HG03558 (cell line): ENCODE measurements around the gene RUBCNL.
"Not testable (repeated sequence)": the region's sequence is repeated elsewhere in the genome, so short reads cannot be mapped to it uniquely, and the experiment has no call there.

ENCODE experiments used
- ATAC-seq: cut with Tn5 transposase; IDR thresholded peaks from one replicate; pipeline ENCODE4 v1.9.1; 2021; ENCODE audit warnings: moderate number of reproducible peaks; ENCODE audit not compliant: unreplicated experiment; ENCODE audit errors: extremely low read depth

Gene RUBCNL

DNA sequence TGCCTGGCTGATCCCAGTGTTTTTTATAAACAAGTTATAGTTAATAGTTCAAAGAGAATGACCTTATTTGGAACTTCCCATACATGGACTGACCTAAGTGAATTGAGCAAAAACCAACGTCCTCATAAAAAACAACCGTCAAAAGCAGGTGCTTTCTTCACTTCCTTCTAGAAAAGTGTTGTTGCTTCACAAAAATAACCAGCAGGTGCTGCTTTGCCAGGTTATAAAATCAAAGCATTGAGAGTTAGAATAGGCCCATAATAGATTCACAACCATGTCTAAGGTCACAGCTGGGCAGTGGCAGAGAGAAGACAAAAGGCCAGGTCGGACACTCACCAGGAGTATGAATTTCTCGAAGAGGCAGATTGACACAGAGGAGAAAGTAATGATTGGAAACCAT lies 9.5 kb downstream of the RUBCNL start:
- ATAC-seq = peak; percentile 39

DNA sequence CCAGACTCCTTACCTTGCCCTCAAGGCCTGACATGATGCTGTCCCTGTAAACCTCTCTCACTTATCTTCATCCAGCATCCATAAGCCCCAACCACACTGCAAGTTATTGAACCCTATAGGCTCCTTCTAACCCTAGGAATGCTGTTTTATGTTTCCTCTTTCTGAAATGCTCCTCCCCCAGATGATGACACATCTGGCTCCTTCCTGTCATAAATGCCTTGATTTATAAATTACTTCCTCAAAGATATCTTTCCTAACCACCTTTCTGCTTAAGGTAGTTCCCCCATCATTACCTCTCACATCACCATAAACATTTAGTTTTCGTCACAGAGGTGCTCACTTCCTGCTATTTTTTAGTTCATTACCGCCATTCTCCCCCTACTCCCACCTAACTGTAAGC lies 12.3 kb downstream of the RUBCNL start:
- no peak for ATAC-seq

- no peak for ATAC-seq
These were observed 13.4 kb downstream of the RUBCNL start for GRCh38 chr13:46373623-46374022.

GRCh38 chr13:46372938-46373337 lies 14.1 kb downstream of the RUBCNL start:
- ATAC-seq = not testable (repeated sequence)

- no peak for ATAC-seq
These were observed 15.0 kb downstream of the RUBCNL start for GRCh38 chr13:46372071-46372470.

GRCh38 chr13:46369506-46370277 lies 17.4 kb downstream of the RUBCNL start:
- ATAC-seq = no peak

DNA sequence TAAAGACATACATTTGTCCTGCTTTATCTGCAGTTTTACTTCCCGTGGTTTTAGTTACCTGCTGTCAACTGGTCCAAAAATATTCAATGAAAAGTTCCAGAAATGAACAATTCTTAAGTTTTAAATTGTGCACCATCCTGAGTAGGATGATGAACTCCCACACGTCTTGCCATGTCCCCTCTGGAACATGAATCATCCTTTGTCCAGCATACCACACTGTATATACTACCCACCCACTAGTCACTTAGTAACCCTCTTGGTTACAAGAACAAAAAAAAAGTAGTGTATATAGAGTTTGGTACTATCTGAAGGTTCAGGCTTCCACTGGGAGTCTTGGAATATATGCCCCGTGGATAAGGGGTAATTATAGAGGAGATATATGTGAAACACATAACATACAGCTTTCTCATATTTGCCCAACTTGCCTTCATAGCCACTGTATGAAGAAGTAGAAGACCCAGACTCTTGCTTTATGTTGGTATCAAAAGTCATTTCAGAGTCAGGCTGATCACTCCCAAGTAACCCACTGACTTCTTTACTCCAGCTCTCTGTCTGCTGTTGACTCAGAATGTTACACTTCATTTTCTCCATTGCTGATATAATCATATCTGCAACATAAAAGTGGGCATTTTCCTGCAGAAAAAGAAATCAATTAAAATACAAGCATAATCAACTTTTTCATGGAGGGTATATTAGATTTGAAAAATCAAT lies 19.3 kb downstream of the RUBCNL start:
- ATAC-seq = no peak

DNA sequence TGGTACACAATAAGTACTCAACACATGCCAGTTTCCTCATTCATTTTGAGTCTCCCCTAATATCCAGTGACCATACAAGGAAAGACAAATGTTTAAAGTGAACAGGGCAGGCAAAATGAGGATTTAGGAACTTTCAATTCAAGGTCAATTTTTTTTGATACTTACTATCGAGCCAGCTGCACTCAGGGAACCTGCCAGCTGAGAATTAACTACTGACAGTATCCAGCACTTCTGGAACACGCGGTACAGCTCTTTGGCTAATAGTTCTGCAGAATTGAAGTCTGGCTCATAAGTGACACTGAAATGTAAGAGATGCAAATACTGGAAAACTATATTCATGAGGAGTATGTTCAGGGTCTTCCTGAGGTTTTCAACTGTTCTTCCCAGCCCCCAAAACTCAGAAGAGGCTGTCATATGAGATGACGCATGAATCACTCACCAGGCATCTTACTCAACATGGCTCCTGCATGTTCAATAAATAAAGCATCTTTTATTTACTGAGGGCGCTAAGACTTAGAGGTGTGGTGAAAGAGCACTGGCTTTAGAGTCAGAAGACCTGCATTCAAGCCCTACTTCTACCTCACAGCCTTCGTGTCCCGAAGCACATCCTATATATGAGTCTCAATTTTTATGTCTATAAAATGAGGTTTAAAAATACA lies 25.6 kb downstream of the RUBCNL start:
- ATAC-seq = no peak

DNA sequence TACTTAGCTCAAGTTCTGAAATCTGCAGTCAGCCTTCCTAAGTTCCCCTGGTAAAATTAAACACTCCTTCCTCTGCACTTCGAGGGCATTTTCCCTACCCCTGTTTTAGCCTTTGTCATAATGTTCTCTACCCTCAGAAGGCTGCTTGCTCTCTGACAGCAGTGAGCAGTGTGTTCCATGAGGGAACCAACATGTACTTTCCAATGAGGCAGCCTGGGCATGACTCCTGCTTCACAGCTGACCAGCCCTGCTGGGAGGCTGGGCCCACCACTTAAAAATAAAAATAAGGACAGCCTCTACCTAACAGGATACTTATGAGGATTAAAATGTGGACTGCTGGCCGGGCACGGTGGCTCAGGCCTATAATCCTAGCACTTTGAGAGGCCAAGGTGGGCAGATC lies 26.4 kb downstream of the RUBCNL start:
- no peak for ATAC-seq

DNA sequence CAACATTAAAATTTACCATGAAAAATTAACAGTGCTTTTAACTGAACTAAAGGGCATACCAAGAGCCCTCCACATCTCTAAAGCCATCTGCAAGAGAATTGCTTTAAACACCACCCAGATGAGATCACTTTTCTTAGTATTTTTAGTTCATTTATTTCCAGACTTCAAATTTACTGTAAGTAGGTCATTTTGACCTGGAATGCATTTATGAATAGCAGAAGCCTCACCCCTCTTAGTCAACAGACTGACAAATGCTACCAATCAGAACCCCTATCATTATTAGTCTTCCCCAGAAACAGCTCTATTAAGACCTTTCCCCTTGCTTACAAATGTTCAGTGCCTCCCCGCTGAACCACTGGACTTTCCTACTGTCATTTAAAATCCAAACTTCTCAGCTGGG lies 27.3 kb downstream of the RUBCNL start:
- ATAC-seq = no peak

GRCh38 chr13:46355901-46356590 lies 31.0 kb downstream of the RUBCNL start:
- ATAC-seq = no peak

DNA sequence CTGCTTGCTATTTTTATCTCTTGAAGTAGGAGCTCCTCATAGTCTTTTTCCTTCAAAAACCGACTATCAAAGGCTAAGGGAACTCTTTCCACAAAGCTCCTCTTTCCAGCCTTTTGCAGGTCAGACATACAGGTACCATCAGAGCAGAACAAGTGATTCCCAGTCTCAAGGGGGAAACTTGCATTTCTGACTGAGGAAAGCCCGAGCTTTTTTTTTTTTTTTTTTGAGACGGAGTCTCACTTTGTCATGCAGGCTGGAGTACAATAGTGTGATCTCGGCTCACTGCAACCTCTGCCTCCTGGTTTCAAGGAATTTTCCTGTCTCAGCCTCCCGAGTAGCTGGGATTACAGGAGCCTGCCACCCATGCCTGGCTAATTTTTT lies 32.0 kb downstream of the RUBCNL start:
- no peak for ATAC-seq

GRCh38 chr13:46354156-46355087 lies 32.6 kb downstream of the RUBCNL start:
- ATAC-seq = no peak

GRCh38 chr13:46352805-46353204 lies 34.2 kb downstream of the RUBCNL start:
- no peak for ATAC-seq

DNA sequence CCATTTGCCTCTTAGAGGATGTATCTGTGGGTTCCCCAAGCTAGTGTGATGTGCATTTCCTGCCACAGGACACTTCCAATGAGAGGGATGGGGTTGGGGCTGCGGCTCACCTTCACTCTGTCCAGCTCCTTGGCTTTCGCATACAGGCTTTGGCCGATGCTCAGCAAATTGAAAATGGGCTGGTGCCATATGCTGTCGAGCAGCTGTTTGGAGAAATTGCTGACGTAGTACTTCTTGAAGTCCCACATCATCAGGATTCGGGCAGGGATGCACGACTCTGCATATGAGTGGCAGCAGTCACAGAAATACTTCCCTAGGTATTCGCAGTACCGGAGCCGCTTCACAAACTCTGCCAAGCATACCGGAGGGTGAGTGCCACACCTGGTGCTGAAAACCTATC lies 37.0 kb downstream of the RUBCNL start:
- no peak for ATAC-seq

DNA sequence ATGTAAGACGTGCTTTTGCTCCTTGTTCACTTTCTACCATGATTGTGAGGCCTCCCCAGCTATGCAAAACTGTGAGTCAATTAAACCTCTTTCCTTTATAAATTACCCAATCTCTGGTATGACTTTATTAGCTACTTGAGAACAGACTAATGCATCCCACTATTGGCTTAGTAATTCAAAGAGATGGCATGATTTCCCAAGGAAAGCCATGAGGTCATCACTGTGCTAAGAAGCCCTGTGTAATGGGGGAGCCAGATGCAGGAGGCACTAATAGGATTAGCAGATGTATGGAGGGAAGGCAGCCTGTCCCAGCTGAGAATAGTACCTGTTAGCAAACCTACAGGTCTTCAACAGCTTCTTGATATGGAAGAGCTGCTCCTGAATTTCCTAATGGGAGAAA lies 38.1 kb downstream of the RUBCNL start:
- ATAC-seq = no peak

DNA sequence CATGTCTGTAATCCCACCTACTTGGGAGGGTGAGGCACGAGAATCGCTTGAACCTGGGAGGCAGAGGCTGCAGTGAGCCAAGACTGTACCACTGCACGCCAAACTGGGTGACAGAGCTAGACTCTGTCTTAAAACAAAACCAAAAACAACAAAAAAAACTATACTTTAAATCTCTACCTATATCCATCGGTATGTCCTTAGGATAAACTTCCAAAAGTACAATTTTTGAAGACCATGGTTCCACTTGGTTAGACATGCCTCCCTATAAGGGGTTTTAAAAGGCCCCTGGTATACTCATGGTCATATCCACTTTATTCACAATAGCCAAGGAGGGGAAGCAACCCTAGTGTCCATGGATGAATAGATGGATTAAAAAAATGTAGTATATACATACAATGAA lies 39.8 kb downstream of the RUBCNL start:
- ATAC-seq = no peak

DNA sequence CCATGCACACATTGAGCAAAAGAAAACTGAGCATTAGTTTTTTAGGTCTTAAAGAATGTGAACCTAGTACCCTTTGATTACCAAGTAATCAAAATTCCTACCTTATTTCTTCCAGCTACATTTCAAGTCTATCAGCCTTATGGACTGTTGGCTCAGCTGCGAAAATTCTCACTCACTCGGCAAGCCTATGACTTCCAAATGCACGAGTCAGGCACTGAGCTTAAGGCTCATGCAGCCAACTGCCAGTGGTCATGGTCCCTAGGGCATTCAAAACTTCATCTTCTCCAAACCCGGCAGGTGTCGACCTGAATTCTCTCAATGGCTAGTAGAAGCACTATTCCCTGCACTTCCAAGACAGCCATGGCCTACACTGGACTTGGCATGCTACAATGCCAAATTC lies 41.2 kb downstream of the RUBCNL start:
- ATAC-seq = no peak

- ATAC-seq = no peak
These were observed 41.7 kb downstream of the RUBCNL start for GRCh38 chr13:46345398-46345797.
